Pancreas (tissue), 10 donors: ENCODE data around the gene CACNA1E. TPM values are rescaled to one million over a fixed set of nuclear protein-coding genes. Genes with fewer than 3 reads are reported as not detected.

Experiments used
- ATAC-seq, 4 donors: fragments of 200-7000 bp; cut with Tn5 transposase; one replicate each; pipeline versions ENCODE4 v1.8.0 to v1.9.1; 2020; ENCODE audit warnings: mild to moderate bottlenecking in 4 of 4, moderate library complexity in 4 of 4
- DNase-seq, 6 donors: peaks; one replicate each; pipeline ENCODE4 v3.0.0-alpha.2; 2020
- FAIRE-seq: peaks from 2 replicates; lab custom pipeline; 2012; peaks lifted over from hg19 to GRCh38; lab: Jason Lieb, UNC
- H3K27ac ChIP-seq, 4 donors: fragments of 200-600 bp; sonication (generic); 1 replicate in 3 of 4; 2 replicates in 1 of 4; pipeline versions ENCODE4 v1.5.0 to v1.8.0; 2020
- H3K27me3 ChIP-seq, 4 donors: fragments of 200-600 bp; one replicate each; pipeline ENCODE4 v1.8.0; 2021
- H3K36me3 ChIP-seq, 3 donors: fragments of 200-600 bp; sonication (generic) in 1 of 3; one replicate each; pipeline versions ENCODE4 v1.5.0 to v1.8.0; 2020 to 2021
- H3K4me1 ChIP-seq, 3 donors: fragments of 200-600 bp; one replicate each; pipeline ENCODE4 v1.8.0; 2021
- H3K4me3 ChIP-seq, 4 donors: fragments of 200-600 bp; sonication (generic) in 2 of 4; one replicate each; pipeline versions ENCODE4 v1.5.0 to v1.8.0; 2020 to 2021
- H3K9me3 ChIP-seq, 4 donors: fragments of 200-600 bp; one replicate each; pipeline ENCODE4 v1.8.0; 2021
- WGBS, 2 donors: extraction: QIAGEN DNeasy Blood & Tissue Kit; methylation state at CpG; one replicate each; pipeline ENCODE4 v1.1.7; 2013; 5-methylcytosine and 5-hydroxymethylcytosine counted together
- intact Hi-C, 3 donors: fragments of 100-400 bp; cut with DNase I; formaldehyde crosslinking; loops; one replicate each; pipeline versions ENCODE4 v1.11.1 to v1.14.2; 2022
- polyA plus RNA-seq, 2 donors: library from polyadenylated mRNA; stranded (reverse); fragments of 200-250 nt; gene quantifications; one replicate each; pipeline ENCODE4 v1.2.3, GENCODE V29; 2013
- total RNA-seq, 6 donors: library from RNA; stranded (reverse); fragmentation: NEBNext Ultra II Directional in 4 of 6; extraction: Animal tissue kit (Norgen Biotek cat#: 25700) in 4 of 6; gene quantifications; one replicate each; pipeline versions ENCODE4 v1.2.1 to v1.2.4, GENCODE V29; 2021 to 2023
- TF ChIP-seq, protein P1 (sequence below), 4 donors: fragments of 200-600 bp; sonication (generic) in 3 of 4; IDR thresholded peaks; one replicate each; pipeline versions ENCODE4 v1.5.0 to v1.8.0; 2021; ENCODE audit warnings: antibody characterized with exemption in 4 of 4
- donor health status: healthy with polysubstance abuse.
- donor health status: DM: no; HTN: no; CAD: no; lungs with moderate emphysema.
- donor health status: DM: no; HTN: no; CAD: no.
- donor health status: control.
- donor health status: control.
- donor health status: Bipolar disorder and iron deficiency.
- donor health status: DM: yes; HTN: yes; CAD: no.
- donor health status: DM: no; HTN: no; CAD: no.
- donor health status: DM: no; HTN: no; CAD: no.
- donor health status: DM: yes; HTN: yes; CAD: no.

The CACNA1E gene
- total and polyA plus RNA-seq, 8 donors = 0.02 to 0.12 (median 0.07) TPM; not detected in 2

DNA sequence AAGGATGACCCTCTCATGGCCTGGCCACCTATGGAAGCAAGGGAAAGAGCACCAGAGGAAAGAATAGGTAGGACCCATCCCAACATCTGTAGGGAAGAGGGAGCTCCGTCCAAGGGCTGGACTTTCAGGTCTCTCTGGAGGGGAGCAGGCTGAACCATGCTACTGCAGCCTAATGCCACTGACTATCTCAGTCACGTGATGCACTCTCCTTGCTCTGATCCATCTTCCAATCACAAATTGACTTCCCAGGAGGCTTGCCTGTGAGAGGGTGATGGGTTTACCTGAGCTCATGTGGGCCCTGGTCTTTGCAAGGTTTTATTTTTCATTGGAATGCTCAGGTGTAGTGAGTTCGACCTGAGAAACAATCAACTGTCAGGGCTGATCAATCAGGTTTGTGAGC lies 128.8 kb downstream of the CACNA1E start:
- TF ChIP-seq, protein P1, sequence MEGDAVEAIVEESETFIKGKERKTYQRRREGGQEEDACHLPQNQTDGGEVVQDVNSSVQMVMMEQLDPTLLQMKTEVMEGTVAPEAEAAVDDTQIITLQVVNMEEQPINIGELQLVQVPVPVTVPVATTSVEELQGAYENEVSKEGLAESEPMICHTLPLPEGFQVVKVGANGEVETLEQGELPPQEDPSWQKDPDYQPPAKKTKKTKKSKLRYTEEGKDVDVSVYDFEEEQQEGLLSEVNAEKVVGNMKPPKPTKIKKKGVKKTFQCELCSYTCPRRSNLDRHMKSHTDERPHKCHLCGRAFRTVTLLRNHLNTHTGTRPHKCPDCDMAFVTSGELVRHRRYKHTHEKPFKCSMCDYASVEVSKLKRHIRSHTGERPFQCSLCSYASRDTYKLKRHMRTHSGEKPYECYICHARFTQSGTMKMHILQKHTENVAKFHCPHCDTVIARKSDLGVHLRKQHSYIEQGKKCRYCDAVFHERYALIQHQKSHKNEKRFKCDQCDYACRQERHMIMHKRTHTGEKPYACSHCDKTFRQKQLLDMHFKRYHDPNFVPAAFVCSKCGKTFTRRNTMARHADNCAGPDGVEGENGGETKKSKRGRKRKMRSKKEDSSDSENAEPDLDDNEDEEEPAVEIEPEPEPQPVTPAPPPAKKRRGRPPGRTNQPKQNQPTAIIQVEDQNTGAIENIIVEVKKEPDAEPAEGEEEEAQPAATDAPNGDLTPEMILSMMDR (IDR thresholded peaks at IDR 0.05) = no peak
- H3K36me3 ChIP-seq = no peaks in the 10 kb centered on the region
- no peaks in the 10 kb centered on the region for H3K27me3 ChIP-seq
- ATAC-seq (no peak), FAIRE-seq (no peak), DNase-seq (no peak)
- intact Hi-C loops = no loop called here
- H3K4me1 ChIP-seq = no peaks in the 10 kb centered on the region
- H3K4me3 ChIP-seq = no peak overlapping the region
- WGBS, 2 donors = 37 to 44% methylated on average over 3 of the region's 3 CpGs
- no peak overlapping the region for H3K27ac ChIP-seq
- no peaks in the 10 kb centered on the region for H3K9me3 ChIP-seq

DNA sequence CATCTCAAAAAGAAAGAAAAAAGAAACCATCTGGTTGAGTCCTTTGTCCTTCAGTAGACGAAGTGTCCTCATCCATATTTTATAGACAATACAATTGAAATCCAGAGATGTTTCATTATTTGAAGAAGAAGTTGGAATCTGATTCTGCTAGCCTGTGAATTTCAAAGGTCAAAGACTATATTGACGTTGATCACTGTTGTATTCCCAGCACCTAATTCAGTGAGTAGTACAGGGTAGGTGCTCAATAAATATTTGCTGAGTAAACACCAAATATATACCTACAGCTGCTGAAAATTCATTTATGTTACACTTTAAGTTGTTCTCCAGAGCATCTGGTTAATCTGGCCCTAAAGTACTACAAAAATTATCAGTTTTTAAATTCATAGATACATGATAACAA lies 135.2 kb downstream of the CACNA1E start:
- intact Hi-C loops = no loop called here
- no peak for FAIRE-seq
- H3K36me3 ChIP-seq = no peaks in the 10 kb centered on the region
- DNase-seq = no peak
- H3K27me3 ChIP-seq = no peaks in the 10 kb centered on the region
- ATAC-seq = no peak
- no peaks in the 10 kb centered on the region for H3K9me3 ChIP-seq
- TF ChIP-seq, protein P1 (IDR thresholded peaks at IDR 0.05) = no peak
- H3K27ac ChIP-seq = no peak overlapping the region
- 6% methylated on average over 2 of the region's 2 CpGs for WGBS, 2 donors
- no peaks in the 10 kb centered on the region for H3K4me1 ChIP-seq
- H3K4me3 ChIP-seq = no peak overlapping the region

DNA sequence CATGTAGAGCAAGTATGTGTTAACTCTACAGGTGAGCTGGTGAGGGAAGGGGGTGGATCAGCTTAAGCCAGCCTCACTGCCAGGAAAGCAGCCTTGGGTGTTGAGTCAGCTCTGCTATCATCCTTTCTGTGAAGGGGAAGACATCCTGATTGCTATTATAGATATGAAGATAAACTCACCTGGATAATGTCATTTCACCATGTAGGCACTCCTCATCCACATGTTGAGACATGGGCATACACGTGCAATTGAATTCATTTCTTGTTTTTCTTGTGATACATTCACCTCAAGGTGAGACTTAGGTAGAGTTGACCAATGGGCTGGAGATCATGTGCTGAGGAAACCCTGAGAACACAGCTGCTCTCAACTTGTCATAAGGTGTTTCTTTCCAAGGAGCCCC lies 136.9 kb downstream of the CACNA1E start:
- 74 to 84% methylated on average over 1 of the region's 1 CpG for WGBS, 2 donors
- no peaks in the 10 kb centered on the region for H3K4me1 ChIP-seq
- no peak overlapping the region for H3K4me3 ChIP-seq
- H3K9me3 ChIP-seq = no peaks in the 10 kb centered on the region
- H3K27ac ChIP-seq = no peak overlapping the region
- DNase-seq (no peak), FAIRE-seq (no peak), ATAC-seq (no peak)
- no peaks in the 10 kb centered on the region for H3K27me3 ChIP-seq
- intact Hi-C loops = no loop called here
- no peaks in the 10 kb centered on the region for H3K36me3 ChIP-seq
- TF ChIP-seq, protein P1 (IDR thresholded peaks at IDR 0.05) = no peak

DNA sequence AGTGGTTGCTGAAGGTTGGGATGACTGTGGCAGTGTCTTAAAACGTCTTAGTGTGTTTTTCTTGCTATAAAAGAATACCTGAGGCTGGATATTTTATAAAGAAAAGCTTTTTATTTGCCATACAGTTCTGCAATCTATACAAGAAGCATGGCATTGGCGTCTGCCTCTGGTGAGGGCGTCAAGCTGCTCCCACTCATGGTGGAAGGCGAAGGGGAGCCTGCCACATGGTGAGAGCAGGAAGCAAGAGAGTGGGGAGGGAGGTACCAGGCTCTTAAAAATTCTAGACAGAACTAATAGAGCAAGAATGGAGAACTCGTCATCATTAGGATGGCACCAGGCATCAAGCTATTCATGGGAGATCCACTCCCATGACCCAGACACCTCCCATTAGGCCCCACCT lies 140.5 kb downstream of the CACNA1E start:
- intact Hi-C loops = no loop called here
- no peaks in the 10 kb centered on the region for H3K9me3 ChIP-seq
- TF ChIP-seq, protein P1 (IDR thresholded peaks at IDR 0.05) = no peak
- no peak for FAIRE-seq
- H3K4me1 ChIP-seq = no peaks in the 10 kb centered on the region
- H3K27ac ChIP-seq = no peak overlapping the region
- H3K36me3 ChIP-seq = no peaks in the 10 kb centered on the region
- DNase-seq = no peak
- no peak overlapping the region for H3K4me3 ChIP-seq
- WGBS, 2 donors = 35% methylated on average over 5 of the region's 5 CpGs
- no peaks in the 10 kb centered on the region for H3K27me3 ChIP-seq
- ATAC-seq = no peak

DNA sequence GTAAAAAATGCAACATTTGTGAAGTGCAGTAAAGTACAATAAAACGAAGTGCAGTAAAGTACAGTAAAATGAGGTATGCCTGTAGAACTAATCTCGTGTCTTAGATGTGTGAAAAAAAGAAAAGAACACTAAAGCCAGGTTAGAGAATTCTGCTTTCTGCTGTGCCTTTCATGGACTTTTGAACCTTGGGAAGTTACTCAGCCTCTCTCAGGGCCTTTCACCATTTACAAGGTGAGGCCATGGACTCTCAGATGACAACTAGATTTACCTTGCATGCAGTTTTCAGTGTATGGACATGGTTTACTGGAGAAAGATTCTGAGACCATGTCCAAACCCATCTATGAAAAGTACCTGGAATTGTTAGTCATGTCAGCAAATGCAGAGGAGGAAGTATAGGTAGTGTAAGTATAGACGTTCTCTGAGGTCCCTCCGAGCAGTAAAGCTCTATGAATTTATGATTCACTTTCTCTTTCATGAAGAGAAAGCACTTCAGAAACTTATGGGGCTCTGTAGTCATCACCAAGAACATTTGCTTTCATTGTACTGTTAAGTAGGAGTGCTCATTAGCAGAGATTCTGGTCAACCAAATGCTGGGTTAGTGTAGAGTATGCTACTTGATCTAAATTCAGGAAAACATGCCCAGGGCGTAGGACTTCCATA lies 143.1 kb downstream of the CACNA1E start:
- FAIRE-seq = no peak

More for the DNA sequence above, 143.1 kb downstream of the CACNA1E start:
- H3K27ac ChIP-seq = no peak overlapping the region
- no peaks in the 10 kb centered on the region for H3K36me3 ChIP-seq
- intact Hi-C loops = no loop called here
- TF ChIP-seq, protein P1 (IDR thresholded peaks at IDR 0.05) = no peak
- DNase-seq (no peak), ATAC-seq (no peak)
- WGBS, 2 donors = 40 to 51% methylated on average over 5 of the region's 5 CpGs
- H3K4me1 ChIP-seq = peaks cover 0 to 6% (median 0%) of the 10 kb centered on the region in 3 donors
- H3K27me3 ChIP-seq = no peaks in the 10 kb centered on the region
- H3K9me3 ChIP-seq = no peaks in the 10 kb centered on the region
- no peak overlapping the region for H3K4me3 ChIP-seq
